A549 (cell line): ENCODE results near the gene ADAMTSL5.

Experiments used
- CHD2 ChIP-seq: fragments of 150-350 bp; IDR thresholded peaks from 2 replicates; pipeline ENCODE4 v1.6.1; 2014; ENCODE audit warnings: low read length; ENCODE audit not compliant: partially characterized antibody
- EHMT2 ChIP-seq: fragments of 200-600 bp; sonication (generic); IDR thresholded peaks from 2 replicates; pipeline ENCODE4 v1.6.1; 2016; ENCODE audit warnings: antibody characterized with exemption, low read depth, mild to moderate bottlenecking, moderate library complexity
- EP300 ChIP-seq, 2 experiments: fragments of >200 bp; sonication (Bioruptor Twin); formaldehyde crosslinking; IDR thresholded peaks; 2 replicates in 1 of 2; 3 replicates in 1 of 2; pipeline ENCODE4 v1.6.1; 2016 to 2017
- GATA3 ChIP-seq: IDR thresholded peaks from 2 replicates; pipeline ENCODE4 v1.6.1; 2012; ENCODE audit warnings: borderline replicate concordance
- MYC ChIP-seq: IDR thresholded peaks from 2 replicates; pipeline ENCODE4 v1.6.1; 2012; ENCODE audit warnings: mild to moderate bottlenecking, inconsistent platforms, low read length, improper control_type of control experiment, borderline replicate concordance
- POLR2A ChIP-seq: IDR thresholded peaks from 2 replicates; pipeline ENCODE4 v1.6.1; 2012; ENCODE audit warnings: mild to moderate bottlenecking, low read length
- ZNF302 ChIP-seq: fragments of 250-450 bp; sonication (Bioruptor Pico); IDR thresholded peaks from 2 replicates; pipeline ENCODE4 v1.9.0; 2021; ENCODE audit warnings: inconsistent platforms, mild to moderate bottlenecking, moderate library complexity
- TF ChIP-seq, protein P1 (sequence below): fragments of 200-600 bp; sonication (generic); IDR thresholded peaks from 2 replicates; pipeline ENCODE4 v1.6.1; 2016; ENCODE audit warnings: antibody characterized with exemption, mild to moderate bottlenecking, moderate library complexity
- TF ChIP-seq, protein P2 (sequence below): fragments of >200 bp; sonication (Bioruptor Twin); formaldehyde crosslinking; IDR thresholded peaks from 3 replicates; pipeline ENCODE4 v1.5.1; 2016

DNA sequence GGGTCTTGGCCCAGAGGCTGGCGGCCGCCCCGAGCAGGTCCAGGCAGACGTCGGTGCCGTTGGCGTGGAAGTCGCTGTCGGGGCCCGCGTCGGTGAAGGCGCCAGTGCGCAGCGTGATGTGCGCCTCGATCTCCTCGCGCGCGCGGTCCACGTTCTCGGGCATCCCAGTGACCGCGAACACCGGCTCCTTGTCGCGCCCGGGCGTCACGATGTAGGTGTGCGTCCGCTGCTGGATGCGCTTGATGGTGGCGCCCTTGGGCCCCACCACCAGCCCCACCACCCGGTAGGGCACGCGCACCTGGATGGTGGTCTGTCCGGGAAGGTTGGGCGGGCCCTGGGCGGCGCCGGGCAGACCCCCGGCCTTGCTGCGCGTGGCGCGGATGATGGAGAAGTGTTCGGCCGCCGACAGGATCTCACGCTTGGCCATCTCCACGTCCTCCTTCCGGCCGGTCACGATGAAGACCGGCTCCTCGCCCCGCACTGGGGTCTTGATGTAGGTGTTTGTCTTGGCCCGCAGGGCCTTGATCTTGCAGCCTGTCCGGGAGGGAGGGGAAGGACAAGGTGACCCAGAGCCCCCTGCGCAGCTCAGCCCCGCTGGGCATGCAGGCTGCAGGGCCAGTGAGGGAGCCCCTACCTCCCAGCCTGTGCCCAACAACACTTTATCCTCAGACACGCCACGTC is 43.7 kb upstream of the ADAMTSL5 start:
- TF ChIP-seq, protein P1, sequence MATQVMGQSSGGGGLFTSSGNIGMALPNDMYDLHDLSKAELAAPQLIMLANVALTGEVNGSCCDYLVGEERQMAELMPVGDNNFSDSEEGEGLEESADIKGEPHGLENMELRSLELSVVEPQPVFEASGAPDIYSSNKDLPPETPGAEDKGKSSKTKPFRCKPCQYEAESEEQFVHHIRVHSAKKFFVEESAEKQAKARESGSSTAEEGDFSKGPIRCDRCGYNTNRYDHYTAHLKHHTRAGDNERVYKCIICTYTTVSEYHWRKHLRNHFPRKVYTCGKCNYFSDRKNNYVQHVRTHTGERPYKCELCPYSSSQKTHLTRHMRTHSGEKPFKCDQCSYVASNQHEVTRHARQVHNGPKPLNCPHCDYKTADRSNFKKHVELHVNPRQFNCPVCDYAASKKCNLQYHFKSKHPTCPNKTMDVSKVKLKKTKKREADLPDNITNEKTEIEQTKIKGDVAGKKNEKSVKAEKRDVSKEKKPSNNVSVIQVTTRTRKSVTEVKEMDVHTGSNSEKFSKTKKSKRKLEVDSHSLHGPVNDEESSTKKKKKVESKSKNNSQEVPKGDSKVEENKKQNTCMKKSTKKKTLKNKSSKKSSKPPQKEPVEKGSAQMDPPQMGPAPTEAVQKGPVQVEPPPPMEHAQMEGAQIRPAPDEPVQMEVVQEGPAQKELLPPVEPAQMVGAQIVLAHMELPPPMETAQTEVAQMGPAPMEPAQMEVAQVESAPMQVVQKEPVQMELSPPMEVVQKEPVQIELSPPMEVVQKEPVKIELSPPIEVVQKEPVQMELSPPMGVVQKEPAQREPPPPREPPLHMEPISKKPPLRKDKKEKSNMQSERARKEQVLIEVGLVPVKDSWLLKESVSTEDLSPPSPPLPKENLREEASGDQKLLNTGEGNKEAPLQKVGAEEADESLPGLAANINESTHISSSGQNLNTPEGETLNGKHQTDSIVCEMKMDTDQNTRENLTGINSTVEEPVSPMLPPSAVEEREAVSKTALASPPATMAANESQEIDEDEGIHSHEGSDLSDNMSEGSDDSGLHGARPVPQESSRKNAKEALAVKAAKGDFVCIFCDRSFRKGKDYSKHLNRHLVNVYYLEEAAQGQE = no peak
- TF ChIP-seq GATA3 (no peak), CHD2 (no peak), POLR2A (no peak), EHMT2 (no peak), MYC (no peak), ZNF302 (no peak), EP300 (IDR thresholded peaks at IDR 0.05) (no peak)
- TF ChIP-seq, protein P2, sequence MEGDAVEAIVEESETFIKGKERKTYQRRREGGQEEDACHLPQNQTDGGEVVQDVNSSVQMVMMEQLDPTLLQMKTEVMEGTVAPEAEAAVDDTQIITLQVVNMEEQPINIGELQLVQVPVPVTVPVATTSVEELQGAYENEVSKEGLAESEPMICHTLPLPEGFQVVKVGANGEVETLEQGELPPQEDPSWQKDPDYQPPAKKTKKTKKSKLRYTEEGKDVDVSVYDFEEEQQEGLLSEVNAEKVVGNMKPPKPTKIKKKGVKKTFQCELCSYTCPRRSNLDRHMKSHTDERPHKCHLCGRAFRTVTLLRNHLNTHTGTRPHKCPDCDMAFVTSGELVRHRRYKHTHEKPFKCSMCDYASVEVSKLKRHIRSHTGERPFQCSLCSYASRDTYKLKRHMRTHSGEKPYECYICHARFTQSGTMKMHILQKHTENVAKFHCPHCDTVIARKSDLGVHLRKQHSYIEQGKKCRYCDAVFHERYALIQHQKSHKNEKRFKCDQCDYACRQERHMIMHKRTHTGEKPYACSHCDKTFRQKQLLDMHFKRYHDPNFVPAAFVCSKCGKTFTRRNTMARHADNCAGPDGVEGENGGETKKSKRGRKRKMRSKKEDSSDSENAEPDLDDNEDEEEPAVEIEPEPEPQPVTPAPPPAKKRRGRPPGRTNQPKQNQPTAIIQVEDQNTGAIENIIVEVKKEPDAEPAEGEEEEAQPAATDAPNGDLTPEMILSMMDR = no peak
